Motor neuron (in vitro differentiated cells): Measurements from ENCODE around the gene CLMN. TPM values are rescaled to one million over a fixed set of nuclear protein-coding genes. Genes with fewer than 3 reads are reported as not detected.

ENCODE experiments used
- ATAC-seq, 8 experiments: fragments of 200-7000 bp; cut with Tn5 transposase; replicated peaks in 6 of 8; 2 replicates each; pipeline ENCODE4 v1.8.0; 2021; ENCODE audit warnings: mild to moderate bottlenecking in 8 of 8, moderate library complexity in 8 of 8
- H3K27ac ChIP-seq, 2 donors: fragments of 250-450 bp; sonication (Bioruptor Pico); 2 replicates each; pipeline ENCODE4 v1.9.0; 2021; ENCODE audit warnings: antibody characterized with exemption in 2 of 2, mild to moderate bottlenecking in 2 of 2, moderate library complexity in 1 of 2
- H3K4me1 ChIP-seq, 2 donors: fragments of 250-450 bp; sonication (Bioruptor Pico); replicated peaks in 1 of 2; 2 replicates each; pipeline ENCODE4 v1.6.1; 2021; ENCODE audit warnings: antibody characterized with exemption in 2 of 2, mild to moderate bottlenecking in 2 of 2, moderate library complexity in 1 of 2
- H3K4me3 ChIP-seq, 5 donors: fragments of 250-450 bp; sonication (Bioruptor Pico); 2 replicates each; pipeline ENCODE4 v1.9.0; 2021; ENCODE audit warnings: antibody characterized with exemption in 5 of 5, mild to moderate bottlenecking in 5 of 5, moderate library complexity in 4 of 5
- WGBS, 10 experiments: fragments of 450-650 bp; shearing (Covaris generic); methylation state at CpG; one replicate each; pipeline ENCODE4 v1.0.0; 2022; 5-methylcytosine and 5-hydroxymethylcytosine counted together
- in situ Hi-C, 9 experiments: fragments of 400-800 bp; cut with MboI; loops; one replicate each; pipeline ENCODE4 v1.15.0; 2021; ENCODE audit warnings: low sequenced_read_pairs in 9 of 9, low pct_unique_long_range_greater_than_20kb in 2 of 9; ENCODE audit not compliant: unreplicated experiment in 9 of 9
- total RNA-seq, 8 experiments: library from RNA; unstranded; fragments of 300-600 nt; gene quantifications; 2 replicates each; pipeline versions ENCODE4 v1.2.3 to v1.2.4, GENCODE V29; 2022

Gene CLMN
- total RNA-seq, 8 experiments from 2014 or later: 0.10 to 5.3 (median 2.8) TPM

DNA sequence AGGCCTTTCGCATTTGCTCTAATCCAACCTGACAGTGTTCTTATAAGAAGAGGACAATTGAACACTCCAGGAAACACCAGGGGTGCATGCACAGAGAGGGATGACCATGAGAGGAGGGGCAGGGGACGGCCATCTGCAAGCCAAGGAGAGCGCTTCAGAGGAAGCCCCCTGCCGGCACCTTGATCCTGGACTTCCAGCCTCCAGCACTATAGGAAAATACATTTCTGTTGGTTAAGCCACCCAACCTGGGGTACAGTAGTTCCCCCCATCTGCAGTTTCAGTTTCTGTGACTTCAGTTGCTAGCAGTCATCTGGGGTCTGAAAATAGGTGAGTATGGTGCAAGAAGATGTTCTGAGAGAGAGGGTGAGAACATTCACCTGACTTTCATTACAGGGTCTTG lies 64.7 kb downstream of the CLMN start:
- in situ Hi-C loops: no loop called here
- no peak for ATAC-seq
- Histone ChIP-seq H3K27ac (peak overlapping the region in 1 of 2 donors; percentile 0), H3K4me3 (no peak overlapping the region), H3K4me1 (peaks cover 57 to 59% of the 10 kb centered on the region in 2 donors)
- WGBS, 10 experiments: 50 to 100% (median 98%) methylated on average over 1 to 3 of the region's 4 CpGs; no CpG with 5 or more reads in 4 of the 10 experiments

GRCh38 chr14:95254288-95254687 lies 65.4 kb downstream of the CLMN start:
- in situ Hi-C loops: no loop called here
- Histone ChIP-seq H3K27ac (no peak overlapping the region), H3K4me3 (no peak overlapping the region), H3K4me1 (peaks cover 58 to 64% of the 10 kb centered on the region in 2 donors)
- no peak for ATAC-seq
- 30 to 100% (median 89%) methylated on average over 1 to 6 of the region's 10 CpGs; no CpG with 5 or more reads in 3 of the 10 experiments for WGBS, 10 experiments

- WGBS, 10 experiments: 33 to 100% (median 93%) methylated on average over 1 to 5 of the region's 6 CpGs; no CpG with 5 or more reads in 2 of the 10 experiments
- H3K4me3 ChIP-seq: no peak overlapping the region
- no peak overlapping the region for H3K27ac ChIP-seq
- in situ Hi-C loops: no loop called here
- ATAC-seq: no peak
- peaks cover 64 to 68% of the 10 kb centered on the region in 2 donors for H3K4me1 ChIP-seq
These were observed 66.6 kb downstream of the CLMN start for GRCh38 chr14:95253039-95253630.

DNA sequence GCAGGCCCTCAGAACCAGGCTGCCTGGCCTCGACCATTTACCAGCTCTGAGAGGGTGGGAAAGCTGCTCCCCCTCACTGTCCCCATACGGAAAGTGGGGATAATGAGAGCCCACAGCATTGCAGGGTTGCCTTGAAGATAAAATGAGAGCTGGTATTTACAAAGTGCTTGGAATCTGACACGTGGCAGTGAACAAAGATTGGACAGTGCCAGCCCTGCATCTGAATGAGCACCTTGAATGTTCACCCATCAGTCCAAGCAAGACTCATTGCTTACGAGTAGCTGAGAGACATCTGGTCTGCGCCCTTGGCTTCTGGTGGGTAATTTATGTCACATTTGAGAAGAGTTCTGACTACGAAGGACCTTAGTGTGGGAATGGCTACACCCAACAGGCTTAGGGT lies 67.5 kb downstream of the CLMN start:
- H3K4me1 ChIP-seq: peaks cover 58 to 63% of the 10 kb centered on the region in 2 donors
- in situ Hi-C loops: no loop called here
- H3K4me3 ChIP-seq: no peak overlapping the region
- no peak overlapping the region for H3K27ac ChIP-seq
- peak in 1 of 8 experiments; percentile 3 for ATAC-seq
- WGBS, 10 experiments: 23 to 80% (median 51%) methylated on average over 1 to 5 of the region's 6 CpGs; no CpG with 5 or more reads in 2 of the 10 experiments

- in situ Hi-C loops: no loop called here
These were observed 68.8 kb downstream of the CLMN start for GRCh38 chr14:95250936-95251335.

DNA sequence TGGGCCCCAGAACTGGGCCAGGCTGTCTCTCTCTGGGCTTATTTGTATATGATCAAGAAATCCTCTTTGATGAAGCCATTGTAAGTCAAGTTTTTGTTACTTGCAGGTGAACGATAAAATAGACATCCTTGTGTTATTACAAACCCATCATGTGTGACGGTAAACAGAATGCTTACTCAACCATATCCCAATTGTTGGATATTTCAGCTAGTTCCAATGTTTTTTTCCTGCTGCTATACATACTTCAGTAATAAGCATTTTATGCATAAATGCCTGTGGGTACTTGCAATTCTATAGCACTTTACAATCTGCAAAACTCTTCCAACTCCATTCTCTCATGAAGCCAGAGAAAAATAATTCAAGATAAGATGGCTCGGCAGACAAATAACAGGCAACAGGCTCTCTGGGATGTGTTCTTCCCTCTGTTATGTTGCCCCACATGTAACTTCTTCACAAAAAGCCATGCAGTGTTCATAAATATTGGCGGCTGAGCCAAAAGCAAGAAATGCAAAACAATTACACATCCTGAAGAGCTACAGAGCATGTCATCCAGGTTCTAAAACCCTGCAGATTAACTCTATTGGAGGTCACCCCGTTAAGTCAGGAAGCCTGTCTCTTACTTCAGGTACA lies 69.5 kb downstream of the CLMN start:
- Histone ChIP-seq H3K4me1 (peaks cover 41 to 44% of the 10 kb centered on the region in 2 donors), H3K27ac (no peak overlapping the region), H3K4me3 (no peak overlapping the region)
- in situ Hi-C loops: no loop called here
- WGBS, 10 experiments: 20 to 95% (median 70%) methylated on average over 3 to 5 of the region's 5 CpGs; no CpG with 5 or more reads in 3 of the 10 experiments
- ATAC-seq: peak in 1 of 8 experiments; percentile 54

More at GRCh38 chr14:95250936-95251335, 68.8 kb downstream of the CLMN start:
- H3K4me3 ChIP-seq: no peak overlapping the region
- peaks cover 46 to 51% of the 10 kb centered on the region in 2 donors for H3K4me1 ChIP-seq
- 37 to 78% (median 70%) methylated on average over 2 to 7 of the region's 7 CpGs; no CpG with 5 or more reads in 3 of the 10 experiments for whole genome bisulfite sequencing, 10 experiments
- no peak overlapping the region for H3K27ac ChIP-seq
- ATAC-seq: no peak

DNA sequence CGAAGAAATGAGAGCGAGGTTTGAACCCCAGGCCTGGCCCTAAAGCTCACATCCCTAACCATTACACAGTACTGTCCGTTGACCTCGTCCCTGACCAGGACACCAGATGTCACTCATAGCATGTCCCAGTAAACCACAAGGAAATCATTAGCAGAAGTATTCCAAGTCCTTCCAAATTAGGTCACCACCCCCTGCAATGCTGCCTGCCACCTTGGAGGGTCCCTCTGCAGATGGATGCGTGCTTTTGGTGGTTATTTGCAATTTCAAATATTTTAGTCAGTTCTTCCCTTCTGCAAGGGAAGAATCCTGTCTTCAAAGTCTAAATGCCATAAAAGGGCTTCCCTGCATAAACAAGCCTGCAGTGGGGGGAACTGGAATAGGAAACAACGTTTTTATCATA lies 71.3 kb downstream of the CLMN start:
- Histone ChIP-seq H3K4me1 (peaks cover 31 to 36% of the 10 kb centered on the region in 2 donors), H3K4me3 (no peak overlapping the region), H3K27ac (no peak overlapping the region)
- peak in 1 of 8 experiments; percentile 34 for ATAC-seq
- WGBS, 10 experiments: 0 to 91% (median 79%) methylated on average over 1 to 5 of the region's 6 CpGs
- in situ Hi-C loops: no loop called here

GRCh38 chr14:95246870-95247269 lies 72.8 kb downstream of the CLMN start:
- no peak overlapping the region for H3K4me3 ChIP-seq
- H3K4me1 ChIP-seq: peaks cover 22 to 26% of the 10 kb centered on the region in 2 donors
- H3K27ac ChIP-seq: no peak overlapping the region
- peak in 2 of 8 experiments; percentile 44 to 84 for ATAC-seq
- in situ Hi-C loops: no loop called here

DNA sequence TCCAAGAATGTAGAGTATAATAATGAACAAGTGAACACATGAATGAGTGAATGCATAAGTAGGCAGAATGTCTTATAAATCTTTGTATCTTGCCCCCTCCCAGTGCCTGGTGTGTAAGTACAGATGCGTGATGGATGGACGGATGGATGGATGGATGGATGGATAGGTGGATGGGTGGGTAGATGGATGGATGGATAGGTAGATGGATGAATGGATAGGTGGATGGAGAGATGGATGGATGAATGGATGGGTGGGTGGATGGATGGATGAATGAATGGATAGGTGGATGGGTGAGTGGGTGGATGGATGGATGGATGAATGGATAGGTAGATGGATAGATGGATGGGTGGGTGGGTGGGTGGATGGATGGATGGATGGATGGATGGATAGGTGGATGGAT lies 74.4 kb downstream of the CLMN start:
- Histone ChIP-seq H3K4me3 (no peak overlapping the region), H3K4me1 (peaks cover 7 to 16% of the 10 kb centered on the region in 2 donors), H3K27ac (no peak overlapping the region)
- WGBS, 10 experiments: 67 to 100% (median 100%) methylated on average over 2 of the region's 2 CpGs; no CpG with 5 or more reads in 6 of the 10 experiments
- in situ Hi-C loops: no loop called here
- no peak for ATAC-seq

- WGBS, 10 experiments: 52 to 100% (median 95%) methylated on average over 1 to 3 of the region's 3 CpGs; no CpG with 5 or more reads in 1 of the 10 experiments
- in situ Hi-C loops: no loop called here
- Histone ChIP-seq H3K4me1 (peaks cover 7 to 12% of the 10 kb centered on the region in 2 donors), H3K4me3 (no peak overlapping the region), H3K27ac (no peak overlapping the region)
- ATAC-seq: no peak
These were observed 75.1 kb downstream of the CLMN start for GRCh38 chr14:95244587-95244986.

DNA sequence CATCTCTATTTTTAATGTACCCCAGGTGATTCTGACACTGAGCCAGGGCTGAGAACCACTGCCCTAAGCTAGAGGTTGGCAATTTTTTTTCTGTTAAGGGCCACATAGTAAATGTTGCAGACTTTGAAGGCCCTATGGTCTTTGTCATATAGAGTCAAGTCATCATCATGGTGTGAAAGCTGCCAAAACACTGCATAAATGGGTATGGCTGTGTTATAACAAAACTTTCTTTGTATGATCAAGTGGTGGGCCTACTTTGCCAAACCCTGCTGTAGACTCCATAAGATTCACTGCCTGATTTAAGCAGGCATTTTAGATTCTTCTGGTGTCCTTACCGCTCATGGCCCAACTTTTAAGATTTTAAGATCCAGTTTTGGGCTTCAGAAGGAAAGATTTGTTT lies 76.8 kb downstream of the CLMN start:
- in situ Hi-C loops: no loop called here
- Histone ChIP-seq H3K4me3 (no peak overlapping the region), H3K4me1 (peaks cover 0 to 9% of the 10 kb centered on the region in 2 donors), H3K27ac (no peak overlapping the region)
- no peak for ATAC-seq
- WGBS, 10 experiments: 29 to 100% (median 100%) methylated on average over 1 of the region's 1 CpG; no CpG with 5 or more reads in 5 of the 10 experiments

GRCh38 chr14:95240859-95241813 lies 78.6 kb downstream of the CLMN start:
- peak in 2 of 8 experiments; percentile 52 to 54 for ATAC-seq
- WGBS, 10 experiments: 25 to 100% (median 59%) methylated on average over 1 to 6 of the region's 6 CpGs; no CpG with 5 or more reads in 2 of the 10 experiments
- in situ Hi-C loops: no loop called here
- Histone ChIP-seq H3K4me1 (peaks cover 0 to 11% of the 10 kb centered on the region in 2 donors), H3K4me3 (no peak overlapping the region), H3K27ac (no peak overlapping the region)
